NCI-H460 (cell line): ENCODE measurements around the gene KTN1. TPM values are rescaled to one million over a fixed set of nuclear protein-coding genes. Genes with fewer than 3 reads are reported as not detected.

Source experiments
- DNase-seq: peaks from one replicate; pipeline ENCODE4 v3.0.0-alpha.2; 2016; ENCODE audit warnings: low read depth; ENCODE audit errors: extremely low read depth
- total RNA-seq: library from RNA; depleted of rRNA; stranded (reverse); fragments of >200 nt; shearing (Covaris generic); gene quantifications from 2 replicates; pipeline ENCODE4 v1.2.3, GENCODE V29; 2014

The KTN1 gene
- total RNA-seq, 1 experiment from 2014 or later = 202 TPM

GRCh38 chr14:55571125-55571889, 8.7 kb upstream of the KTN1 start:
- DNase-seq = no peak

- DNase-seq = no peak
Measured at GRCh38 chr14:55572578-55572977, 7.4 kb upstream of the KTN1 start.

DNA sequence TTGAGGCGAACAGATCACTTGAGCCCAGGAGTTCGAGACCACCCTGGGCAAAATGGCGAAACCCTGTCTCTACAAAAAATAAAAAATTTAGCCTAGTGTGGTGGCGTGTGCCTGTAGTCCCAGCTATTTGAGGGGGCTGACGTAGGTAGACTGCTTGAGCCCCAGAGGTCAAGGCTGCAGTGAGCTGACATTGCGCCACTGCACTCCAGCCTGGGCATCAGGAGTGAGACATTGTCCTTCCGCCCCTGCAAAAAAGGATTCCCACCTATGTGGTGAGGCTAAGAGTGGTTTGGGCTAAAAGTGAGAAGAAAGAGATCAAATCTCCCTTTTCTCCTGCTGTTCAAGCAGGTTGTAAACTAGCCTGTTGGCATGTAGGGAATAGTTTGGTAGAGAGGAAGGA, 5.0 kb upstream of the KTN1 start:
- no peak for DNase-seq

DNA sequence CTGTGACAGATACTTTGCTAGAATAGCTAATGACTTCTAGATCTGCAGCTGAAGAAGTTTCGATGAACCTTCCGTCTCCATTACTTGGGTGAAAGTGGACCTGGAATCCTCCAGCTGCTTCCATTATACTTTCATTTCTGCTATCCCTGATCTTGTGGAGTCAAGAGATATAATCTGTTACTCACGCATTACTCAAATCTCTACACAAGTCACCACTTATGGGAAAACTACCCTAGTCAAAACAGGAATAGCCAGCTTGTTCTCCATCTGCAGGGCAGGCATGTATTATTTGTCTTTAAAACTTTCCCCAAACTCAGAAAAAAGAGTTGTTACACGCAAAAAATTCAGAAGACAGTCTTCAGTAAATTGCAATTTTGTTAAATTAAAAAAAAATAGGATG, 2.8 kb upstream of the KTN1 start:
- no peak for DNase-seq

DNA sequence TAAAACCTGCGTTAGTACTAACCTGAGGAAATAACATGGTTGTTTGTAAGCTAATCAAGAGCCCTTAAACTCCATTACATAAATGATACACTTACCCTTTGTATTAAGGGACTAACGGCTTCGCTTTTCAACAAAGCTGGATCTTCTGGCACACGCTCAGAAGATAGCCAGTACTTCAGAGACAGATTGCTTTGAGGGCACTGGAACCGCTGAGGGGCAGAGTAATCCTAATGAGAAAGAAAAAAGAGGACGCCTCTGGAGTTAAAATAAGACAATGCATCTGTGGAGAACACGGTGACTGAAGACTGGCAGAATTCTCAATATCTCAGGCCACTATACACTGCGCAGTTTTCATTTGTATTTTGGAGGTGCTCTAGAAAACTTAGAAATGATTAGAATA, 1.5 kb upstream of the KTN1 start:
- DNase-seq = no peak

DNA sequence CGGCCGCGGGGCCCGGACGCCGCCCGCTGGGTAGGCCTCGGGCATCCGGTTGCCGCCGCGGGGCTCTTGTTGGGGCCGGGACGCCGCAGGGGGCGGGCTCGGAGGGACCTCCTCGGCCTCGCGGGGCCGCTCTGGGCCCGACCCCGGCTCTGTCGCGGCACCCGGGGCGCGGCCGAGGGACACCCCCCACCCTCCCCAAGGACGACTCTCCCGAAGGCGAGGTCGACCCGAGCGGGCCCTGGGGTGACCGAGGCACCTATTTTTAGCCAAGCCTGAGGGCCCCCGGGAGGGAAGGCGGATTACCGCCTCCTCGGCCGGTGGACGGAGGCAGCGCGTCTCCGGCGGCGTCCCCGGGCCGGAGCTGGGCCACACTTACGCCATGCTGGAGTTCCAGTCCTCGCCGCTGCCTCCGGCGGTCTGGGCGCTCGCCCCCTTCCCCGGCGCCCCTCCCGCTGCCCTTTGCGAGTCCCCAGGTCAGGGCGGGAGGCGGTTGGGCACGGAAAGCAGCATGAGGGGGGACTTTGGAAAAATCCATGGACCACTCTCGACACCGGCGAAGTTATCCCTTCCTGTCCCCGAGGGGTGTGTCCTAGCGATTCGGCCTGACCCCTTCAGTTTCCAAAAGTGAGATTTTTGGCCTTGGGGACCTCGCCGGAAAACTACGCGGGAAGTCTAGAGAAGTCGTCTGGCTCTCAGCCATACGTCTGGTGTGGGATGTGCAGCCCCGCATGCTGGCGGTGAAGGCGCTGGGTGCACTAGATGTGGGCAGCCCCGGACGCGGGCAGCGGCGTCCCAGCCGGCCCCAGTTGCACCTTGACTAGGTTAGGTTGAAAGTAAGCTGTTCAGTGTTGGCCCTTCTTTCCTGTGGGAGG, 699 bp downstream of the KTN1 start:
- no peak for DNase-seq

DNA sequence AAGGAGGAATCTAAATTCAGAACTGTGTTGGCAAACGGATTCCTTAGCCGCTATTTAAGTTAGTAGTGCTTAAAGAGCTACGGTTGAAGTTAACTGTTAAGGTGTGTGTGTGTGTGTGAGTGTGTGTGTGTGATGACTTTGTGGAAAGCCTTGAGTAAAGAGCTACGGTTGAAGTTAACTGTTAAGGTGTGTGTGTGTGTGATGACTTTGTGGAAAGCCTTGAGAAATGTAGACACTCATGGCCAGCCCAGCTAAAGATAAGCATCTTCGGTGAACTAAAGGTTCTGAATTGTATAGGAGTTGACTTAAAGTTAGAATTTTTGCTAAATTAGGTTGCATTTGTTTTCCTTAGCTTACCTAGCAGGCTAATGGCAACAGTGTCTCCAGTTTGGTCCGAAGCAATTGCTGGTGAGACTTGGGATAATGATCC, 1.4 kb downstream of the KTN1 start:
- DNase-seq = no peak

DNA sequence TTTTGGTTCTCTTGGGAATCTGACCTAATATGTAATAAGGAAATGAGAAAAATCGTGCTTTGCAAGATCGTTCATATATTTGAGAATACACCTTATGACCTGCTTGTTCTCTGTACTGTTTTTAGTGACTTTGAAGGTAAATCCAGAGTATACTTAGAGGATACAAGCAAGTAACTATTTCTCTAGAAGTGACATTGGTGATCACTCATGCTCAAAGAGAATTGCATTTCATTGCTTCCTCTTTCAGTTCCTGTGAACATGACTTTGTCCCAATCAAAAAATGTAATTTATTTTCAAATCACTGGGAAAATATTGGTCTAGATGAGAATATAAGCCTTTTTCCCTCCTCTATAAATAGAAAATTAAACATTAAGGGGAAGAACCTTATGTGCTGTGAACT, 2.7 kb downstream of the KTN1 start:
- no peak for DNase-seq

GRCh38 chr14:55583942-55584468, 4.0 kb downstream of the KTN1 start:
- no peak for DNase-seq

- no peak for DNase-seq
Measured at GRCh38 chr14:55585854-55586253, 5.8 kb downstream of the KTN1 start.

DNA sequence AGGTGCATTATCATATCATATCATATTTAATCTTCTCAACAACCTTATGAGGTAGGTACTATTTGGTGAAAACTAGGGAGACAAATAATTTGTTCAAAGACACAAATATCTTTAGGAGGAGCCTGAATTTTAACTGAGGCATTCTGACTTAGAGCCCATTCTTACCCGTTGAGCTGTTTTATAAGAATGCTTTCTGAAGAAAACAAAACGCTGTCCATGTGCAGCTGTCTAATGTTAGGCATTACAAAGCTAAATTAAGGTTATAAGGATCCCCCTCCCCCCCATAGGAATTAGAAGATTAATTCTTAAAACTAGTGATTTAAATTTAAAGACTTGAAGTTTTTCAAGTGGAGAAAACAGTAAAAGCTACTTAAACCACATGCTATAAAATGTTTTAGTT, 6.4 kb downstream of the KTN1 start:
- no peak for DNase-seq

GRCh38 chr14:55587847-55588246, 7.8 kb downstream of the KTN1 start:
- DNase-seq = no peak

GRCh38 chr14:55588259-55588699, 8.3 kb downstream of the KTN1 start:
- DNase-seq = no peak

GRCh38 chr14:55589171-55589570, 9.2 kb downstream of the KTN1 start:
- no peak for DNase-seq

DNA sequence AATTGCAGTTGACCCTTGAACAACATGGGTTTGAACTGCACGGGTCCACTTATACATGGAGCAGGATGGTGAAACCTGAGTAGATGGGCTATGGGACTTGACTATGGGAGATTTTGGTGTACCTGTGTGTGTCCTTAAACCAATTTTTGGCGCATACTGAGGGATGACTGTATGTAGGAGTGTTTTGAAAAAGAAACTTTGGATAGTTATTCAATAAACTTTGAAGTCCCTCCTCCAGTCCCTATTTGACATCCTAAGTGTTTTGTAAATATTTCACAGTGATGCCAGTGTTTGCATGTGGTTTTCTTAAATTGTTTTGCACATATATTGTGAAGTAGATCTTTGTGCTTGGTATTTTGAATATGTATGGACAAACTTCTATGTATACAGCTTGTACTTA, 12.4 kb downstream of the KTN1 start:
- DNase-seq = no peak

DNA sequence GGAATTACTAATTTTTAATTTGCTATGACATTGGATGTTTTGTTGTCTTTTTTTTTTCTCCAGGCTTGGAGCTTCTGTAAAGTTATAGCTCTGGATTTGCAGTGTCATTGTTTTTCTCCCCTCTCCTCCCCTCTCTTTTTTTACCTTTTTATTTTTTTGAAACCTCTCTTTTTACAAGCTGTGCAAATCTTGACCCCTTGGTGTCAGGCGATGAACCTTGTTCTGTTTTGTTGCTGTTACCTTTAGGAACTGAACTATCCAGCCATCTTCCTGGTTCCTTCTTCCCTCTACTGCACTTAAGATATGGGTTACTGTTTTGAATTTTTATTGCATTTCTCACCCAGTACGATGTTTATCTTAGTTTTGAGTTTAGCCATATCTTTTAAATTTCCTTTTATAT, 13.7 kb downstream of the KTN1 start:
- no peak for DNase-seq

DNA sequence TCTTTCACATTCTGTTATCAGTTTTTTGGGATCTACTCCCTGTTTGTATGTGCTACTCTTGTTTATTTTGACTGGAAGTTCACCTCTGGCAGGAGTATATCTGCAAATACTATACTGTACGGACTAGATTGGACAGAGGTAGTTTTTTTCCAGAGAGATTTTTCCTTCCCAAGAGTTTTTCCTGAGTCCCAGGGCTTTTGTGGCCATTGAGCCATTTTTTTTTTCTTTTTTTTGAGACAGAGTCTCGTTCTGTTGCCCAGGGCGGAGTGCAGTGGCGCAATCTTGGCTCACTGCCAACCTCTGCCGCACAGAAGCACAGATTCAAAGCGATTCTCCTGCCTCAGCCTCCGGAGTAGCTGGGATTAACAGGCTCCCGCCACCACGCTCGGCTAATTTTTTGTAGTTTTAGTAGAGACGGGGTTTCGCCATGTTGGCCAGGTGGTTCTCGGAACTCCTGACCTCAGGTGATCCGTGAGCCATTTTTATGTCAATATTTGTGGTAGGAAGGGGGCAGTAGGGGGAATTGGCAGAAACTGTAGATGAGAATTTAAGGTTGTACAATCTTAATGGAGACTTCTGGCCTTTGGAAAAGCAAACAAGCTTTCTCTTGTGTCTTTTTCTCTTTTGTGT, 19.4 kb downstream of the KTN1 start:
- DNase-seq = peak; percentile 65

- DNase-seq = peak; percentile 35
Measured at GRCh38 chr14:55600784-55601561, 21.0 kb downstream of the KTN1 start.

- no peak for DNase-seq
Measured at GRCh38 chr14:55603401-55603953, 23.5 kb downstream of the KTN1 start.

DNA sequence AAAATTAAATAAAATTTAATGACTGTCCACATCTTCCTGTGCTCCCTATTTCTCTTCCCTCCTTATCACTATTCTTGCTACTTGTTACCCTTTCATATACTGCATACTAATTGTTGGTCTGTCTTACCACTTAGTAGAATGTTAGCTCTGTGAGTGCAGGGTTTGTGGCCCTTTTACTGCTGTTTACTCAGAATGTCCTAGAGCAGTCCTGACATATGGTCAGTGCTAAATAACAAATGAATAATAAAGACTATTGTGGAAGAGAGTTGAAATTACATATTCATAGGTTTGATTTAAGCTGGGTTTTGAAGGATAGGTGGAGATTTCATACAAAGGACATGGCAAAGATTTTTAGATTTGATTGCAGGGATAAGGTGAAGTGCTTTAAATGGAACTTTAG, 24.5 kb downstream of the KTN1 start:
- DNase-seq = no peak
